AG04449 (cell line): ENCODE measurements around the gene CAMK2A.
A peak's percentile ranks its signal among the peaks of the same experiment; 100 is the strongest.

Experiments
- CTCF ChIA-PET: fragments of 350-600 bp; formaldehyde crosslinking; extraction: SDS; loops from one replicate; lab custom pipeline; 2021; ENCODE audit warnings: antibody characterized with exemption; lab: Yijun Ruan, JAX
- POLR2A ChIA-PET: fragments of 400-600, 350-600 bp; formaldehyde crosslinking; extraction: SDS; loops from one replicate; lab custom pipeline; 2020; ENCODE audit warnings: antibody characterized with exemption, inconsistent platforms; lab: Yijun Ruan, JAX
- DNase-seq: peaks from one replicate; pipeline ENCODE4 v3.0.0-alpha.2; 2010; ENCODE audit warnings: low read depth, low spot score
- H3K4me3 ChIP-seq: 2 replicates; pipeline ENCODE4 v1.5.1; 2011; ENCODE audit warnings: low read depth, mild to moderate bottlenecking, control low read depth, low read length
- TF ChIP-seq, protein P1 (sequence below): IDR thresholded peaks from one replicate; pipeline ENCODE4 v1.5.1; 2011; ENCODE audit warnings: mild to moderate bottlenecking, moderate library complexity, low read length, control low read depth, inconsistent platforms; ENCODE audit not compliant: insufficient read depth; ENCODE audit errors: missing control alignments

CAMK2A gene

GRCh38 chr5:150278046-150278730 lies 11.4 kb downstream of the CAMK2A start:
- TF ChIP-seq, protein P1, sequence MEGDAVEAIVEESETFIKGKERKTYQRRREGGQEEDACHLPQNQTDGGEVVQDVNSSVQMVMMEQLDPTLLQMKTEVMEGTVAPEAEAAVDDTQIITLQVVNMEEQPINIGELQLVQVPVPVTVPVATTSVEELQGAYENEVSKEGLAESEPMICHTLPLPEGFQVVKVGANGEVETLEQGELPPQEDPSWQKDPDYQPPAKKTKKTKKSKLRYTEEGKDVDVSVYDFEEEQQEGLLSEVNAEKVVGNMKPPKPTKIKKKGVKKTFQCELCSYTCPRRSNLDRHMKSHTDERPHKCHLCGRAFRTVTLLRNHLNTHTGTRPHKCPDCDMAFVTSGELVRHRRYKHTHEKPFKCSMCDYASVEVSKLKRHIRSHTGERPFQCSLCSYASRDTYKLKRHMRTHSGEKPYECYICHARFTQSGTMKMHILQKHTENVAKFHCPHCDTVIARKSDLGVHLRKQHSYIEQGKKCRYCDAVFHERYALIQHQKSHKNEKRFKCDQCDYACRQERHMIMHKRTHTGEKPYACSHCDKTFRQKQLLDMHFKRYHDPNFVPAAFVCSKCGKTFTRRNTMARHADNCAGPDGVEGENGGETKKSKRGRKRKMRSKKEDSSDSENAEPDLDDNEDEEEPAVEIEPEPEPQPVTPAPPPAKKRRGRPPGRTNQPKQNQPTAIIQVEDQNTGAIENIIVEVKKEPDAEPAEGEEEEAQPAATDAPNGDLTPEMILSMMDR: no peak
- DNase-seq: no peak
- ChIA-PET CTCF (interaction anchor here (1.0 to 15.7 kb wide), 4 partner anchors 71 to 160 kb away, joined by 3 to 265 read pairs (median 5); no protein-coding TSS in a partner anchor), POLR2A (interaction anchor here (0.6 to 1.2 kb wide), 2 partner anchors 21 to 286 kb away, joined by 3 read pairs; no protein-coding TSS in a partner anchor)
- no peak overlapping the region for H3K4me3 ChIP-seq

GRCh38 chr5:150277043-150277442 lies 12.5 kb downstream of the CAMK2A start:
- DNase-seq: no peak
- TF ChIP-seq, protein P1: no peak
- CTCF ChIA-PET: interaction anchor here (0.8 to 15.7 kb wide), 3 partner anchors 8 to 148 kb away, joined by 3 to 265 read pairs (median 4); no protein-coding TSS in a partner anchor
- POLR2A ChIA-PET: no interaction called here
- H3K4me3 ChIP-seq: no peak overlapping the region

- TF ChIP-seq, protein P1: no peak
- CTCF ChIA-PET: interaction anchor here (0.8 to 15.7 kb wide), 10 partner anchors 8 to 175 kb away, joined by 3 to 265 read pairs (median 4); no protein-coding TSS in a partner anchor
- no peak for DNase-seq
- POLR2A ChIA-PET: interaction anchor here (1.2 kb wide), 1 partner anchor 14 kb away, joined by 3 read pairs; the partner anchor contains the start of gene CAMK2A
- H3K4me3 ChIP-seq: no peak overlapping the region
These were observed 14.8 kb downstream of the CAMK2A start for GRCh38 chr5:150274811-150275210.

DNA sequence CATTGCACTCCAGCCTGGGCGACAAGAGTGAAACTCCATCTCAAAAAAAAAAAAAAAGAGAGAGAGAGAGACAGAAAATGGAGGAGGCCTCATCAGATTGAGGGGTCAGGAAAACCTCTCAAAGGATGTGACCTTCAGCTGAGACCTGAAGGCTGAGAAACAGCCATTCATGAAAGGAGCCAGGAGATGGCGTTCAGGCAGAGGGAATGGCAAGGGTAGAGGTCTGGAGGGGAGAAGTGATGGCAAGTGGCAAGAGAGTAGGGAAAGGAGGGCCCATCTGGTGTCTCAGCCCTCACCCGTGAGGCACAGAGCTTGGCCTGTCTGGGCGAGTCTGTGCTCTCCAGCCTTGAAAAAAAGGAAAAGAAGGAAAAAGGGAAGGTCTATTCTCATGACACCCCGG lies 17.0 kb downstream of the CAMK2A start:
- H3K4me3 ChIP-seq: no peak overlapping the region
- TF ChIP-seq, protein P1: peak; percentile 81
- ChIA-PET POLR2A (no interaction called here), CTCF (interaction anchor here (0.6 to 15.7 kb wide), 16 partner anchors 9 to 178 kb away, joined by 3 to 265 read pairs (median 3); partner anchors contain the start of gene ARSI)
- DNase-seq: no peak

GRCh38 chr5:150271923-150272322 lies 17.6 kb downstream of the CAMK2A start:
- no peak overlapping the region for H3K4me3 ChIP-seq
- ChIA-PET CTCF (interaction anchor here (0.9 to 15.7 kb wide), 11 partner anchors 9 to 178 kb away, joined by 3 to 265 read pairs (median 4); no protein-coding TSS in a partner anchor), POLR2A (no interaction called here)
- TF ChIP-seq, protein P1: no peak
- DNase-seq: no peak

DNA sequence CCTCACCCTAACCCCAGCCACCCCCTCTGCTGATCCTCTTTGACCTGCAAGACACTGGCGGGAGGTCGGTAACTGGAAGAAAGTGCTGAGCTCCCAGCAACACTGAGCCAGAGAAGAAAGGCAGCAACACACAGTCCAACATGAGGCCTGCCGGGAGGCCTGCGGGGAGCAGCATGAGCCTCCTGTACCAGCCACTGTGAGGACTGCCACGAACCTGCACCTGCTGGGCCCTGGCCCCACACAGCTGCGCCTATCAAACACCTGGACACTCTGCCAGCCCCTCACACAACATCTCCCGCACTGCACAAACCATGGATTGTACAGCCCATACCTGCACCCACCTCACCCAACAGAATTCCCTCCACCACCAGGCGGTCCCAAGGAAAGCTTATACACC lies 18.3 kb downstream of the CAMK2A start:
- POLR2A ChIA-PET: no interaction called here
- DNase-seq: no peak
- CTCF ChIA-PET: interaction anchor here (0.9 to 15.7 kb wide), 6 partner anchors 9 to 164 kb away, joined by 3 to 265 read pairs (median 6); no protein-coding TSS in a partner anchor
- TF ChIP-seq, protein P1: no peak
- H3K4me3 ChIP-seq: no peak overlapping the region
